CD4-positive, alpha-beta T cell (primary cell): Measurements from ENCODE around the gene PRDM9. TPM values are rescaled to one million over a fixed set of nuclear protein-coding genes. Genes with fewer than 3 reads are reported as not detected.

ENCODE experiments used
- ATAC-seq: fragments of 200-7000 bp; cut with Tn5 transposase; one replicate; pipeline ENCODE4 v1.10.0; 2022; ENCODE audit warnings: mild to moderate bottlenecking; ENCODE audit not compliant: poor library complexity
- CTCF ChIA-PET: fragments of 350-600 bp; sonication (Branson Sonifier 250); formaldehyde crosslinking; loops from one replicate; lab custom pipeline; 2021; ENCODE audit warnings: antibody characterized with exemption, inconsistent platforms; lab: Charles Lee
- POLR2A ChIA-PET: fragments of 350-600 bp; sonication (Branson Sonifier 250); formaldehyde crosslinking; loops from one replicate; lab custom pipeline; 2021; ENCODE audit warnings: antibody characterized with exemption, inconsistent platforms; lab: Charles Lee
- DNase-seq, 14 experiments: peaks; one replicate each; pipeline ENCODE4 v3.0.0-alpha.2; 2013 to 2020; ENCODE audit warnings: mixed read lengths in 2 of 14
- H3K27ac ChIP-seq, 2 donors: one replicate each; pipeline versions ENCODE4 v1.5.1 to v1.7.0; 2013; ENCODE audit warnings: low read length in 2 of 2, low read depth in 1 of 2, mild to moderate bottlenecking in 1 of 2
- H3K27me3 ChIP-seq, 2 experiments: 1 replicate in 1 of 2; 2 replicates in 1 of 2; pipeline versions ENCODE4 v1.6.1 to v1.7.0; 2013; ENCODE audit warnings: low read length in 2 of 2, control low read depth in 1 of 2, mild to moderate bottlenecking in 1 of 2, moderate library complexity in 1 of 2; ENCODE audit not compliant: insufficient read depth in 2 of 2, control insufficient read depth in 1 of 2
- H3K36me3 ChIP-seq: one replicate; pipeline ENCODE4 v1.6.1; 2013; ENCODE audit warnings: low read length, control low read depth; ENCODE audit not compliant: insufficient read depth
- H3K4me1 ChIP-seq: one replicate; pipeline ENCODE4 v1.6.1; 2013; ENCODE audit warnings: low read length, control low read depth; ENCODE audit not compliant: insufficient read depth
- H3K4me3 ChIP-seq: one replicate; pipeline ENCODE4 v1.5.1; 2013; ENCODE audit warnings: mild to moderate bottlenecking, low read length, moderate library complexity
- H3K9me3 ChIP-seq, 2 experiments: 1 replicate in 1 of 2; 2 replicates in 1 of 2; pipeline versions ENCODE4 v1.6.1 to v1.7.0; 2013; ENCODE audit warnings: low read length in 2 of 2, mild to moderate bottlenecking in 2 of 2, control low read depth in 1 of 2, moderate library complexity in 1 of 2; ENCODE audit not compliant: control insufficient read depth in 1 of 2, insufficient read depth in 1 of 2
- H3K27ac Mint-ChIP-seq: one replicate; pipeline ENCODE4 v1.8.0; 2020; ENCODE audit warnings: mixed read lengths
- H3K27me3 Mint-ChIP-seq: one replicate; pipeline ENCODE4 v1.8.0; 2021; ENCODE audit warnings: mixed read lengths
- H3K36me3 Mint-ChIP-seq: one replicate; pipeline ENCODE4 v1.8.0; 2021; ENCODE audit warnings: low read depth, mixed read lengths
- H3K4me1 Mint-ChIP-seq: one replicate; pipeline ENCODE4 v1.8.0; 2021; ENCODE audit warnings: low read depth, mixed read lengths
- H3K4me3 Mint-ChIP-seq: one replicate; pipeline ENCODE4 v1.8.0; 2020; ENCODE audit warnings: mild to moderate bottlenecking, mixed read lengths
- H3K9me3 Mint-ChIP-seq: one replicate; pipeline ENCODE4 v1.8.0; 2020; ENCODE audit warnings: mixed read lengths
- CTCF ChIP-seq: fragments of 200-600 bp; IDR thresholded peaks from one replicate; pipeline ENCODE4 v1.8.0; 2022; ENCODE audit warnings: antibody characterized with exemption, mild to moderate bottlenecking
- intact Hi-C, 2 experiments: fragments of 100-400 bp; cut with DNase I in 1 of 2; cut with micrococcal nuclease in 1 of 2; formaldehyde crosslinking; loops; one replicate each; pipeline versions ENCODE4 v1.15.1 to v1.9.0; 2023 to 2025; cut with DNase I, micrococcal nuclease
- polyA plus RNA-seq, 2 donors: library from polyadenylated mRNA; unstranded; fragments of 120-200 nt; gene quantifications; one replicate each; pipeline ENCODE4 v1.2.1, GENCODE V29; 2013
- total RNA-seq, 174 experiments: library from RNA in 2 of 174; stranded (reverse) in 2 of 174; gene quantifications; one replicate each; pipeline ENCODE4 v1.2.3 and lab custom pipeline; 2021 to 2026

PRDM9 gene
- total RNA-seq (not detected), total RNA-seq (lab: John Stamatoyannopoulos, UW) (0 to 0.06 (median 0) reads per million in 172 experiments)
- not detected for polyA plus RNA-seq (2013, experiment 1 of 2)
- not detected for polyA plus RNA-seq (2013, experiment 2 of 2)

- no peak for TF ChIP-seq CTCF
- Mint-ChIP-seq H3K9me3 (peaks cover 5% of the 10 kb centered on the region), H3K4me3 (peak within 1 kb of the TSS; percentile 87), H3K4me1 (no peaks in the 10 kb centered on the region), H3K27ac (peak within 1 kb of the TSS; percentile 82), H3K36me3 (no peaks in the 10 kb centered on the region), H3K27me3 (no peaks in the 10 kb centered on the region)
- POLR2A ChIA-PET: no interaction called here
- no peaks in the 10 kb centered on the region for H3K36me3 ChIP-seq
- DNase-seq (peak in 5 of 14 experiments; percentile 2 to 57 (median 45)), ATAC-seq (peak; percentile 82)
- CTCF ChIA-PET: no interaction called here
- no peaks in the 10 kb centered on the region for H3K4me1 ChIP-seq
- intact Hi-C loops: no loop called here
- H3K9me3 ChIP-seq: peaks cover 0 to 29% of the 10 kb centered on the region in 2 experiments
- no peak within 1 kb of the TSS for H3K4me3 ChIP-seq
- no peak within 1 kb of the TSS for H3K27ac ChIP-seq
- no peaks in the 10 kb centered on the region for H3K27me3 ChIP-seq
Measured at GRCh38 chr5:23507278-23507685, at the start of gene PRDM9. TSS of gene PRDM9 (plus strand) at chr5:23507609. CDS start at chr5:23509034, 1,425 bp downstream.

DNA sequence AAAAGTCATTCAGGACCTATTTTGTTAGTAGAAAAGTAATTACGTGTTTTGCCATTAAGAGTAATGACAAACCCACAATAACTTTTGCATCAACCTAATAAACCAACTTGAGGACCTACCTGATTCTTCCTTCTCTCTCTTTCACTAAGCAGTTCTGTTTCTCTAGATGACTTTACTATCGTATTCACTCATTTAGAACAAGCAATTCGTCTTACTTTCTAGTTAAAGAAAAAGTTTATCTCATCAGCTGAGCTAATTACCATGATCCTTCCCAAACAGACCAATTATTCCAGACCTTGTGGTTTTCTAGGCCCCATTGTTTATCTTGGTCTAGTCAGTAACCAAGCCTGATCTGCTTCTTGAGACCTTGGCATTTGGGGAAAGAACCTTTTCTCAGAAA is 49.6 kb upstream of the PRDM9 start:
- ATAC-seq (no peak), DNase-seq (no peak)
- Histone ChIP-seq H3K9me3 (peaks cover 0 to 7% of the 10 kb centered on the region in 2 experiments), H3K27ac (no peak overlapping the region), H3K4me3 (no peak overlapping the region), H3K36me3 (no peaks in the 10 kb centered on the region), H3K27me3 (no peaks in the 10 kb centered on the region), H3K4me1 (no peaks in the 10 kb centered on the region)
- CTCF ChIA-PET: no interaction called here
- no peak for TF ChIP-seq CTCF
- H3K27me3 Mint-ChIP-seq: no peaks in the 10 kb centered on the region
- H3K36me3 Mint-ChIP-seq: no peaks in the 10 kb centered on the region
- POLR2A ChIA-PET: no interaction called here
- intact Hi-C loops: no loop called here
- H3K27ac Mint-ChIP-seq: no peak overlapping the region
- H3K4me1 Mint-ChIP-seq: no peaks in the 10 kb centered on the region
- H3K9me3 Mint-ChIP-seq: peaks cover 12% of the 10 kb centered on the region
- H3K4me3 Mint-ChIP-seq: no peak overlapping the region

GRCh38 chr5:23459214-23459613 is 48.2 kb upstream of the PRDM9 start:
- Mint-ChIP-seq H3K27ac (no peak overlapping the region), H3K9me3 (peaks cover 9% of the 10 kb centered on the region), H3K4me3 (no peak overlapping the region), H3K27me3 (no peaks in the 10 kb centered on the region), H3K36me3 (no peaks in the 10 kb centered on the region), H3K4me1 (no peaks in the 10 kb centered on the region)
- H3K9me3 ChIP-seq: peaks cover 0 to 11% of the 10 kb centered on the region in 2 experiments
- intact Hi-C loops: no loop called here
- no peak overlapping the region for H3K27ac ChIP-seq
- ChIA-PET CTCF (no interaction called here), POLR2A (no interaction called here)
- ATAC-seq (no peak), DNase-seq (no peak)
- H3K4me1 ChIP-seq: no peaks in the 10 kb centered on the region
- no peaks in the 10 kb centered on the region for H3K36me3 ChIP-seq
- H3K4me3 ChIP-seq: no peak overlapping the region
- H3K27me3 ChIP-seq: no peaks in the 10 kb centered on the region
- TF ChIP-seq CTCF: no peak
